ENCODE measurements around the gene CAV2.
"Not testable (repeated sequence)": the region's sequence is repeated elsewhere in the genome, so short reads cannot be mapped to it uniquely, and the experiment has no call there.

Gene CAV2

DNA sequence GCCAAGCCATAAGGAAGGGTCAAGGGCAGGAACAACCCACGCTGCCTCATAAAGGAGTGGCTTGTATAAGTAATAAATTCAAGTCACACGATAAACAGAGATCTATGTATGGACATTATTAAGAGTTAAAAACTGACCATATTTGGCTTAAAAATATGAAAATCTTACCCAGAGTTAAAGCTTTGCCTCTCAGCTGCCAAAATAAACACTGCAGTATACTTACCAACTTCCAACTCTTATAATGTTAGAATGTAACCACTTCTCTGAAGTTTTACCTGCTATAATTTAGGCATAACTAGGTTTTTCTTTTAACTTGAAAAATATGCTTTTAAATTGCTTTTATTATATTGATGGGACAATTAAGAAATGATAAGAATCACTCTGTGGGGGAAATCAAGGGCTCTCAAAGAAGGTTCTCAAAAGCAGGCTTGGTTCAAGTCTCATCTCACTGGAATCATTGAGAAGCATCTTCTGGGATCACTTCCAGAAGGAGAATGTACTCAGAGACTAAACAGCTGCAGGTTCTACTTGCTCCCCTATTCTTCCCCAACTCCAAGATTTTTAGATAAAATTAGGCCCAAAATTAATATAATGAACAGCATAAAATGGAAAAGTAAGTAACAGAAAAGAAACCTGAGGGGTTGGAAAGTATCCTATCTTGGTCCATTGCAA is 16.1 kb upstream of the CAV2 start:
- no peaks in the 10 kb centered on the region for H3K9me2 ChIP-seq (replicated peaks; ENCODE audit: control insufficient read depth, low read length)
- TF ChIP-seq, protein P1, sequence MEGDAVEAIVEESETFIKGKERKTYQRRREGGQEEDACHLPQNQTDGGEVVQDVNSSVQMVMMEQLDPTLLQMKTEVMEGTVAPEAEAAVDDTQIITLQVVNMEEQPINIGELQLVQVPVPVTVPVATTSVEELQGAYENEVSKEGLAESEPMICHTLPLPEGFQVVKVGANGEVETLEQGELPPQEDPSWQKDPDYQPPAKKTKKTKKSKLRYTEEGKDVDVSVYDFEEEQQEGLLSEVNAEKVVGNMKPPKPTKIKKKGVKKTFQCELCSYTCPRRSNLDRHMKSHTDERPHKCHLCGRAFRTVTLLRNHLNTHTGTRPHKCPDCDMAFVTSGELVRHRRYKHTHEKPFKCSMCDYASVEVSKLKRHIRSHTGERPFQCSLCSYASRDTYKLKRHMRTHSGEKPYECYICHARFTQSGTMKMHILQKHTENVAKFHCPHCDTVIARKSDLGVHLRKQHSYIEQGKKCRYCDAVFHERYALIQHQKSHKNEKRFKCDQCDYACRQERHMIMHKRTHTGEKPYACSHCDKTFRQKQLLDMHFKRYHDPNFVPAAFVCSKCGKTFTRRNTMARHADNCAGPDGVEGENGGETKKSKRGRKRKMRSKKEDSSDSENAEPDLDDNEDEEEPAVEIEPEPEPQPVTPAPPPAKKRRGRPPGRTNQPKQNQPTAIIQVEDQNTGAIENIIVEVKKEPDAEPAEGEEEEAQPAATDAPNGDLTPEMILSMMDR (IDR thresholded peaks at IDR 0.05; ENCODE audit: low read depth, low read length, poor library complexity, severe bottlenecking): no peak
- no peak for TF ChIP-seq EZH2phosphoT487 (IDR thresholded peaks at IDR 0.05; ENCODE audit: borderline replicate concordance, low read length)
- no peak overlapping the region for H3K4me3 ChIP-seq (ENCODE audit: low read length)
- no peaks in the 10 kb centered on the region for H4K20me1 ChIP-seq (ENCODE audit: control insufficient read depth, insufficient read depth, low read depth, low read length)
- H3K79me2 ChIP-seq (ENCODE audit: control insufficient read depth, low read length): no peaks in the 10 kb centered on the region
- no peak overlapping the region for H3K4me2 ChIP-seq (ENCODE audit: low read length)
- H3F3A ChIP-seq (ENCODE audit: control insufficient read depth, insufficient read depth): no peaks in the 10 kb centered on the region
- no peak overlapping the region for H3K27ac ChIP-seq (ENCODE audit: low read depth, low read length)
- H3K4me1 ChIP-seq (ENCODE audit: control insufficient read depth, low read length): no peaks in the 10 kb centered on the region
- 0 out of 2 replicates have a peak, but pooled peaks cover 7% of the 10 kb centered on the region for H3K27me3 ChIP-seq (ENCODE audit: control insufficient read depth, low read length)
- no peaks in the 10 kb centered on the region for H3K9me3 ChIP-seq (ENCODE audit: control insufficient read depth, insufficient read depth, low read length)
- H3K36me3 ChIP-seq (ENCODE audit: control insufficient read depth, low read length): no peaks in the 10 kb centered on the region

DNA sequence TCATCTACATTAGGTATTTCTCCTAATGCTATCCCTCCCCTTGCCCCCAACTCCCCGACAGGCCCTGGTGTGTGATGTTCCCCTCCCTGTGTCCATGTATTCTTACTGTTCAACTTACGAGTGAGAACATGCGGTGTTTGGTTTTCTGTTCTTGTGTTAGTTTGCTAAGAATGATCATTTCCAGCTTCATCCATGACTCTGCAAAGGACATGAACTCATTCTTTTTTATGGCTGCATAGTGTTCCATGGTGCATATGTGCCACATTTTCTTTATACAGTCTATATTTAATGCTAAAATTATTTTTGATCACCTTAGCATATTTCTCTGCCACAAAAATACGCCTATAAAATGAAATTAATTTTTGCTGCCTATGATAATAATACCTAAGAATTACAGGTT is 15.1 kb upstream of the CAV2 start:
- not testable (repeated sequence) for H3K4me1 ChIP-seq (ENCODE audit: control insufficient read depth, low read length); H3K9me2 ChIP-seq (replicated peaks; ENCODE audit: control insufficient read depth, low read length); H3K4me3 ChIP-seq (ENCODE audit: low read length)

DNA sequence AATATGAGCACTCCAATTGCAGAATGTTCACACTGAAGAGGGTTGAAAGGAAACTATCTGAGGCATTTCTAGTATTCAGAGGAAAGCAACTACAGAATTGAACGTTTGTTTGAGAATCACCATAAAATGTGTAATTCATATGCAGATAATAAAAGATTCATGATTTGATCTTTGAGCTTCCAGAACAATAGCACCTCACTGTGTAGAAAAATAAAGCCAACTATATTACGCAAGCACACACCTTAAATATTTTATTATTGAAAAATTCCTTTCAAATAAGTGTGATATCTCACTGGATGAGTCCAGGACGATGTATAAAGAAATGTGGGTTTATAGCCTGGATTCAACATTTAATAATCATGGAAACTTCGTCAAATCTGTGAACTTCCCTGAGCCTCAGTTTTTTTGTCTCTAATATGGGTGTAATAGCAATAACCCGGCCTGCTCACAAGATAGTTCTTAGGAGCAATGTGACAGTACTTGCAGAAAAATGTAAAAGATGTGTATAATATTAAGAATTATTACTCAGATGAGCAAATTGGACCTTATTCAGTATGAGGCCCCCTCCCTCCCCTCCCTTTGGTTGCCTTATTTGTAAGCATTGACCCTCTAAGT is 11.5 kb upstream of the CAV2 start:
- no peaks in the 10 kb centered on the region for H4K20me1 ChIP-seq (ENCODE audit: control insufficient read depth, insufficient read depth, low read depth, low read length)
- H3K36me3 ChIP-seq (ENCODE audit: control insufficient read depth, low read length): no peaks in the 10 kb centered on the region
- no peak overlapping the region for H3K4me2 ChIP-seq (ENCODE audit: low read length)
- H3K27ac ChIP-seq (ENCODE audit: low read depth, low read length): no peak overlapping the region
- no peaks in the 10 kb centered on the region for H3F3A ChIP-seq (ENCODE audit: control insufficient read depth, insufficient read depth)
- H3K9me3 ChIP-seq (ENCODE audit: control insufficient read depth, insufficient read depth, low read length): no peaks in the 10 kb centered on the region
- no peak overlapping the region for H3K4me3 ChIP-seq (ENCODE audit: low read length)
- H3K9me2 ChIP-seq (replicated peaks; ENCODE audit: control insufficient read depth, low read length): no peaks in the 10 kb centered on the region
- TF ChIP-seq, protein P1 (IDR thresholded peaks at IDR 0.05; ENCODE audit: low read depth, low read length, poor library complexity, severe bottlenecking): no peak
- TF ChIP-seq EZH2phosphoT487 (IDR thresholded peaks at IDR 0.05; ENCODE audit: borderline replicate concordance, low read length): no peak
- no peaks in the 10 kb centered on the region for H3K79me2 ChIP-seq (ENCODE audit: control insufficient read depth, low read length)
- no peaks in the 10 kb centered on the region for H3K4me1 ChIP-seq (ENCODE audit: control insufficient read depth, low read length)
- no peaks in the 10 kb centered on the region for H3K27me3 ChIP-seq (ENCODE audit: control insufficient read depth, low read length)

More for the DNA sequence above, 15.1 kb upstream of the CAV2 start:
- H3K9me3 ChIP-seq (ENCODE audit: control insufficient read depth, insufficient read depth, low read length); H4K20me1 ChIP-seq (ENCODE audit: control insufficient read depth, insufficient read depth, low read depth, low read length); H3K4me2 ChIP-seq (ENCODE audit: low read length); H3K27ac ChIP-seq (ENCODE audit: low read depth, low read length); H3K27me3 ChIP-seq (ENCODE audit: control insufficient read depth, low read length); H3K36me3 ChIP-seq (ENCODE audit: control insufficient read depth, low read length); H3K79me2 ChIP-seq (ENCODE audit: control insufficient read depth, low read length); H3F3A ChIP-seq (ENCODE audit: control insufficient read depth, insufficient read depth): not testable (repeated sequence)

- no peaks in the 10 kb centered on the region for H3K36me3 ChIP-seq (ENCODE audit: control insufficient read depth, low read length)
- H3K4me2 ChIP-seq (ENCODE audit: low read length): no peak overlapping the region
- H3K9me2 ChIP-seq (replicated peaks; ENCODE audit: control insufficient read depth, low read length): no peaks in the 10 kb centered on the region
- TF ChIP-seq, protein P1 (IDR thresholded peaks at IDR 0.05; ENCODE audit: low read depth, low read length, poor library complexity, severe bottlenecking): no peak
- TF ChIP-seq EZH2phosphoT487 (IDR thresholded peaks at IDR 0.05; ENCODE audit: borderline replicate concordance, low read length): no peak
- no peaks in the 10 kb centered on the region for H4K20me1 ChIP-seq (ENCODE audit: control insufficient read depth, insufficient read depth, low read depth, low read length)
- no peaks in the 10 kb centered on the region for H3K79me2 ChIP-seq (ENCODE audit: control insufficient read depth, low read length)
- no peaks in the 10 kb centered on the region for H3K4me1 ChIP-seq (ENCODE audit: control insufficient read depth, low read length)
- no peak overlapping the region for H3K27ac ChIP-seq (ENCODE audit: low read depth, low read length)
- no peaks in the 10 kb centered on the region for H3K27me3 ChIP-seq (ENCODE audit: control insufficient read depth, low read length)
- no peaks in the 10 kb centered on the region for H3F3A ChIP-seq (ENCODE audit: control insufficient read depth, insufficient read depth)
- no peaks in the 10 kb centered on the region for H3K9me3 ChIP-seq (ENCODE audit: control insufficient read depth, insufficient read depth, low read length)
- no peak overlapping the region for H3K4me3 ChIP-seq (ENCODE audit: low read length)
These were observed 9.2 kb upstream of the CAV2 start for GRCh38 chr7:116490351-116490750.

Measured in DOHH2 (cell line).